Stimulated activated CD4-positive, alpha-beta T cell treated with anti-CD3 and anti-CD28 coated beads, Interleukin-2, amount 100 ng/mL, for 24 hours (primary cell): ENCODE results near the gene LAMP1.
"Not testable (repeated sequence)": the region's sequence is repeated elsewhere in the genome, so short reads cannot be mapped to it uniquely, and the experiment has no call there.

Experiments used
- DNase-seq, 2 donors: peaks; one replicate each; pipeline ENCODE4 v3.0.0-alpha.2; 2020

Gene LAMP1

DNA sequence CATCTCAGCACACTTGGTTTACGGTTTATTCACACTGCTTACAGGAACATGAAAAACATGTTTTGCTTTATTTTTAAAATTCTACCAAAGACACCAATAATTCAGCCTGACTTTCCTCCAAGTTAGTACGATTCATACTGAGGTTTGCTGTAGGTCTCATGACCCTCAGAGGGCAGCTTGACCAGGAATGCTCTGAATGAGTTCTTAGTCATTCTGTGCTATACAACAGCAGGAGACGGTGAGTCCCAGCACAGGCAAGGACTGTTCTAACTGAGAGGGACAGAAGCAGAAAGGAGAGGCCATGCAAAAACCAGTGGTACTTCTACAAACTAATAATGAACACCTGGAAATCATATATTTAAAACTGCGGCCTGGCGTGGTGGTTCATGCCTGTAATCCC is 60.5 kb downstream of the LAMP1 start:
- no peak for DNase-seq

DNA sequence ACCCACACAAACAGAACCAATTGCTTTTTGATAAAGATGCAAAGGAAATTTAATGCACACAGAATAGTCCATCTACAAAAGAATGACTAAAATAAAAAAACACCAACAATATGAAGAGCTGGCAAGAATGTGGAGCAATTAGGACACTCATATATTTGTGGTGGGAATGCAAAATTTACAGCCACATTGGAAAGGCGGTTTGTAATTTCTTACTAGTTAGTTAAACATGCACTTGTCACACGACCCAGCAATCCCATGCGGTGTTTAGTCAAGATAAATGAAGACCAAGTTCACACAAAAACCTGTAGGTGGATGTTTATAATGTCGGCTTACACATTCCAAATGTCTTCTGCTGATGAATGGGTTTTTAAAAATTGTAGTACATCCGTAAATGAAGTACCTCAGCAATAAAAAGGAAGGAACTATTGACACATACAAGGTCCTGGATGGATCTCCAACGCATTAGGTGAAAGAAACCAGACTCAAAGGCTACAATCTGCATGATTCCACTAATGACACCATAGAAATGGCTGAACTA is 61.7 kb downstream of the LAMP1 start:
- DNase-seq = no peak

DNA sequence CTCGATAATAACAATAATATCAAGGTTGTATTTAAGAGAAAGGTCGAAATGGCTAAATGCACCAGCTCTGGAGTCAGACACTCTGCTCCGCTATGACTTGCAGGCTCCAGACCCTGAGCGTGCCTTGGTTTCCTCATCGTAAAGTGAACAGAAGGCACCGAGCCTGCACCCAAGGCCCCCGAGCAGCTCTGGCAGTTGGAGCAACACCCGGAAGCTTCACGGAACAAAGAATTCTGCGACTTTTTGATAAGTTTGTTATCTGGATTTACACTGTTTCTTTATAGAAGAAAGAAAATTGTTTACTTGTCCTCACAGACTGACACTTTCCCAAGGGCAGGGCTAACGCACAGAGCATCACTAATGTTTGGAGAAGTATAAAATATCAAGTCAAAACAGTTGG is 62.5 kb downstream of the LAMP1 start:
- DNase-seq = no peak

DNA sequence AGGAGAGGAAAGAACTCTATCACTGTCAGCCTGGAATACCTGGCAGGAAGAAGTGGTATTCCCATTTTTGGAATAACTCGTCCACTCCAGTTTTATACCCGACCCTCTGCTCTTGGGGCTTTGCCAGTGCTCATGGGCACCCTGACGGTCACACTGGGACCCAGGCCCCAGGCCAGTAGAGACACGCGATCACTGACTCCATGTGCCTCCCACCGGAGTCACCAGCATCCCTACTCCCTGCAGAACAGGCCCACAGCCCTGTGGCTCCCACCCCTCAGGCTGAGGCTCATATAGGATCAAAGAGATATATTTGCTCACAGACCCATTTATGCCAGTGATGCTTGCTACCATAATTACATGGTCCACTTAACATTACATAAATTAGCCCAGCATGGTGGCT is 63.4 kb downstream of the LAMP1 start:
- DNase-seq = no peak

DNA sequence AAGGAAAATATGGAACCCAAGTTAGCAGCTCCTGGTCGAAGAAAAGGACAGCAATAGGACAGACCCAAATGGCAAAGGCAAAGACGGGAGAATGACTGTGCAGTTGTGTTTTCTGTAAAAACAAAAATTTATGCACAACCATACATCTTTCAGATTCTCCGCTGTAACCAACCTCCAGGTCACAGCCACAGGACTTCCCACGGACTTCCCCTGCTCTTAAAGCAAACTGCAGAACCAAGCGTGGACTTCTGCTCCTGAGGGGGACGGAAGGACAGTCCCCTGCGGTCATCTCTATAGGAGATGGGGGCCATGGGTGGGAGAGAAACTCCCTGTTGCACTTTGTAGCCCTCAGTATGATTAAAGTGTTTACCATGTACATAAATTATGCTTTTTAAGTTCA is 64.4 kb downstream of the LAMP1 start:
- DNase-seq = no peak

DNA sequence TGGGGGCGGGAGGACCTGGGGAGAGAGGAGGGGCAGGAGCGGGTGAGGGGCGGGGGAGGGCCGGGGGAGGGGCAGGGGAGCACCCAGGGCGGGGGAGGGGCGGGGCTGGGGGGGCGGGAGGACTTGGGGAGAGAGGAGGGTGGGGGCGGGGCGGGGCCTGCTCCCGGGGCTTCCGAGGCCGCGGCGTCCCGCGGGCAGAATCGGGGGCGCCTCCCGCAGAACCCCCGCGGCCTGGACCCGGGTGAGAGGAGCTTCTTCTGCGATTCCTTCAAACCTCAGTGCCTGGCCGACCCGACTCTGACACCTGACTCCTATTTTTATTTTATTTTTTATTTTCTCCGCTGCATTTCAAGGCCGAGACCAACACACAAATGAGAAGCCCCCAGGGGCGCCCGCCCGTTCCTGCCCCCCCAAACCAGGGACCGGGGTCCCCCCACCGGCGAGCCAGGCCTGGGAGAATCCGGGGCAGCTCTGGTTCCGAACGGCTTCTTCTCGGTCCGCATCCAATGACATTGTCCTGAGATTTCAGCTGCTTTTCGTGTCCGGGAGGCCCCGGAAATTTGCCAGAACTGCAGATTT is 67.4 kb downstream of the LAMP1 start:
- no peak for DNase-seq

DNA sequence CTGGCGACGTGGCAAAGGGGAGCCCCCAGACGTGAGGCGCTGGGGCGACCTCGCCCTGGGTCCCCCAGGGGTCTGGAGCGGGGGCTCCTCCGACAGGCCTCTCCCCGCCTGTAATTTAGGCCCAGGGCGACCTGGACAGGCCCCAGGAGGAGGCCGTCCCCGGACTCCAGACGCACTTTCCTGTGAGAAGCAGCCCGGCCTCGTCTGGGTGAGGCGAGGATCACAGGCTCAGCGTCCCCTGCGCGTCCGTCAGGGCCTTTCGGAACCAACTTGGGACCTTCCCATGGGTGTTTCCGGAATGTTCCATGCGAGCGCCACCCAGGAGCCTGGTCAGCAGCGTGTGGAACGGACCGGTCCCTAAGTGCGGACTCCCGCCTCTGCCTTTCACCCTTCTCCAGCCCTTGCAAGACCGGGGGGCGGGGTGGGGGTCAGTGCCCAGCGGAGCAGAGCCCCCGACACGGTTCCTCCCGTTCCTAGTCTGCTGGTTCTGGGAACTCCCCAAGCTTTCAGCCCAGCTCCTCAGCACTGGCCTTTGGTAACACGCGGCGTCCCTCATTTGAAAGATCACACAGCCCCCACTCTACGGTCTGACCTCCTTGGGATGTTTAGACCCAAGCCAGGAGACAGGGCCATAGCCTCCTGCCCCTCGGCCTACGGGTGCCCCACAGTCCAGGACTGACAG is 68.0 kb downstream of the LAMP1 start:
- no peak for DNase-seq

DNA sequence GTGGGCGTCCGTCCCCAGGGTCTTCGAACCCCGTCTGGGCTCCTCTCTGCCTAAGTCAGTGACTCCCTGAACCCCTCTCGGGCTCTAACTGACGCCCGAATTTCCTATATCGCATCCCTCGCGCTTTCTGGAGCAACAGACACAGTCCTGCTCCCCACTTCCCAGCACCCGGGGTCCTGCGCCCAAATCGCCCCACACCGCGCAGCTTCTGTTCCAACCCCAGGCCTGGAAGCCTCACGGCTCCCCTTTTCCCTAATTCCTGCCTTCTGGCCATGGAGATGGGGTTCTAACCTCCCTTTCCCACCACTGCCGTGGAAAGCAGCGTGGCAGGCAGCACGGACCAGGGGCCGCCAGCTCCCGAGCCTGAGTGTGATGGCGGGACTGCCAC is 68.5 kb downstream of the LAMP1 start:
- no peak for DNase-seq

DNA sequence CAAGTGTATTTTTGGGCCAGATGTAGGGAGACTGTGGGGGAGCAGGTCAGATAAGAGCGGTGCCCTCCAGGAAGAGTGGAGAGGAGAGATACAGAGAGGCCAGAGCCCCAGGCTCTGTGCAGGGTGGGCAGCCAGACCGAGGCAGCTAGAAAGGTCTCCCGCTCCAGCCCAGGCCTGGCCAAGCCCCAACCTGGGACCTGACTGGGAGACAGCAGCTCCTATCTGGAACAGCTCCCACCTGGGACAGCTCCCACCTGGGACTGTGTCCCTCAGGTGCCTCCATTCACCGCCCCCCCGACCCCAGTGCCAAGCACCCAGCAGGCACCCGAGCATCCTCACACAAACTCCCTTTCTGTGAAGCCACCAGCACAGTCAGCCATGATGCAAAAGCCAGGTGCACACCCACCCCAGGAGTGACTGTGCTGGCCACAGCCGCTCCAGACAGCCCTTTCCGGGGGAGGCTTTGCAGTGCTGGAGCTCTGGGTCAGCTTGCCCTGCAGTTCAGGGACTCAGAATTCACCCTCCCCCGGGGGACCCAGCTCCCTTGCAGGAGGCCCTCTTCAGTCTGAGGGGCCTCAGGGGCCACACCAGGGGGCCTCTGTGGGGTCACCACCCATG is 69.0 kb downstream of the LAMP1 start:
- DNase-seq = no peak

DNA sequence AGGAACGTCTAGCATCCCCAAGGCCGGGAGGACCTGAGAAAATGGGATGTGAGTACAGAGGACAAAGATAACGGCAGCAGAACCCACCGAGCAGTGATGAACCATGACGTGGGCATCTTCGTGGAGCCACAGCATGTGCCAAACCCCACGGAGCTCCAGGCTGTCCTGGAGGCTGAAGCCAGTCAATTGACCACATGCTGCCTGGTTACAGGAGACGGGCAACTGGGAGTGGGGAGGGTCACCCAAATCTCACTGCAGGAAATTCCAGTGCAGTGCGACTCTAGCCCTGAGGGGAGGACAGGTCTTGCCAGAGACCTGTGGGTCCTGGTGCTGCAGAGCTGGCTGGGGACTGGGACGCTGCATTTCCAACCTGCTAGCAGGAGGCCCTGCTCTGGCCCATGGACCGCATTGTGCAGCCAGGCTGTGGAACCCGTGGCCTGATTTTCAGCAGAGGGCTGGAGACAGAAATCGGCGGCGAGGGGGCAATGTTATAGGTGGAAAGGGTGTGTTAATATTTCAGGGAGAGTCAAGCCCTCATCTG is 70.1 kb downstream of the LAMP1 start:
- DNase-seq = no peak

DNA sequence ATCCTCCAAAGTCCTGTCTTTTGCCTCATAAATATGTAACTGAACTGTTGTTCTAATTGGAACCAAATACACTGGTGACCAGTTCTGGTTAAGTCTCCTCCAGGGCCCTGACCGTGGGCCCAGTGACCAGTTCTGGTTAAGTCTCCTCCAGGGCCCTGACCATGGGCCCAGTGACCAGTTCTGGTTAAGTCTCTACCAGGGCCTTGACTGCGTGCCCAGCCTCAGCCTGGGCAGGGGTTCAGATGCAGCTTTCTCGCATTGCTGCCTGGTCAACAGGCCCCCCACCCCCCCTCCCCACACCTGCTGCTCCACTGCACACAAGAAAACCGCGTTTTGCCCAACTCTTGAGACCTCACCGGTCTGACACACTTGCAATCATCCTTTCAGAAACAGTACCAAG is 70.7 kb downstream of the LAMP1 start:
- no peak for DNase-seq

DNA sequence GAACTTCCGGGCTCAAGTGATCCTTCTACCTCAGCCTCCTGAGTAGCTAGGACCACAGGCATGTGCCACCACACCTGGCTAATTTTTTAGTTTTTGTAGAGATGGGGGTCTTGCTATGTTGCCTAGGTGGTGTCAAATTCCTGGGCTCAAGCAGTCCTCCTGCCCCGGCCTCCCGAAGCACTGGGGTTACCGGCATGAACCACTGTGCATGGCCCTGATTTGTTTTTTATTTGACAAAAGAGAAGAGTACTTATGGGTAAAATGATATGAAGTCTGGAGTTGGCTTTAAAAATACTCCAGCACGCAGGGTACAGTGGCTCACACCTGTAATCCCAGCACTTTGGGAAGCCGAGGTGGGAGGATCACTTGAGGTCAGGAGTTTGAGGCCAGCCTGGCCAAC is 71.3 kb downstream of the LAMP1 start:
- DNase-seq = not testable (repeated sequence)

DNA sequence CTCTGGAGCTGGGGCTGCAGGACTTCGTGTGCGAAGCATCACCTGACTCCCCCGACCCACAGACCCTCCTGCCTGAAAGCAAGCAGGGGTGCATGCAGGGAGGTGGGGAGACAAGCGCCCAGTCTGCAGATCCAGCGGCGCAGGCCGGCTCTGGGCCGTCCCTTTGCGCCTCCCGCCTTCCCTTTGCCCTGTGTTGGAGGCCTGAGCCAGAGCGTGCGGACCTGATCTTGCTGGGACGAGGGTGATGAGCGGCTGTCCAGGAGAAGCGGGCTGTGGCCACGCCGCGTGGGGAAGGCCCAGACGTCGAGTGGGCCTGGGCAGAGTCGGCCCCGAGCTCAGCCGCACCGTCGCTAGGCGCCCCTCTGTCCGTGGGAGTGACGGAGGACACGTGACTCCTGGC is 72.2 kb downstream of the LAMP1 start:
- no peak for DNase-seq

DNA sequence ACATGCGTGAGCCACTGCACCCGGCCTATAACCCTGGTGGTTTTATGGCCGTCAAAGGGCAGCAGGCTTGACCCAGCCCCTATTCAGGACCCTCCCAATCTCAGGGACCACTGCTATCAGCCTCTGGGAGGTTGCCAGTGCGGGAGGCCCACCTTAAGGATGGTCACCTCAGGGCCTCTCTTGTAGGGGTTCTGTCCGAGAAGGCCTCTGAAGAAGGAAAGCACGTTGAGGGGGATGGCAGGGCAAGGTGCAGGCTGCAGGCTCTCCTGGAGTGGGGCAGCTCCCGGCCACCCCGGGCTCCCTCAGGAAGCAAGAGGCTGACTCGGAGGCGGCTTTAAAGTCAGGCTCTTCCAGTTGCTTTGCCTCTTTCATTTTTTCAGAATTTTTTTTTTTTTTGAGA is 72.8 kb downstream of the LAMP1 start:
- DNase-seq = no peak

DNA sequence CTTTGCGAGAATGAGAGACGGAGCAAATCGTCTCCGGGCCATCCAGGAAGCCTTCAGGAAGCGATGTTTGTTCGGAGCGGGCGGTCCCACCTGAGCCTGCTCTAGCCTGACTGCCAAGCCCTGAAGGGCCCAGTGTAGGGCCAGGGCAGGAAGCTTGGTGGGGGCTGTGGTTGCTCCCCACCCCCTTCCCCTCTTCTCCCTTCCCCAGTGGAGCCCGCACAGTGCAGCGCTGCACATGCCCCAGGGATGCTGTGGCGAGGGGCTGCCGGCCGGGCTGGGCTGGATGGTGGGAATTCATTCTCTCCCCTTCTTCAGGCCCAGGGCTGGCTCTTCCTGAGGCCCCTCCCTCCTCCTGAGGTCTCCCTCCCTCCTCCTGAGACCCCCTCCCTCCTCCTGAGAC is 74.0 kb downstream of the LAMP1 start:
- no peak for DNase-seq

DNA sequence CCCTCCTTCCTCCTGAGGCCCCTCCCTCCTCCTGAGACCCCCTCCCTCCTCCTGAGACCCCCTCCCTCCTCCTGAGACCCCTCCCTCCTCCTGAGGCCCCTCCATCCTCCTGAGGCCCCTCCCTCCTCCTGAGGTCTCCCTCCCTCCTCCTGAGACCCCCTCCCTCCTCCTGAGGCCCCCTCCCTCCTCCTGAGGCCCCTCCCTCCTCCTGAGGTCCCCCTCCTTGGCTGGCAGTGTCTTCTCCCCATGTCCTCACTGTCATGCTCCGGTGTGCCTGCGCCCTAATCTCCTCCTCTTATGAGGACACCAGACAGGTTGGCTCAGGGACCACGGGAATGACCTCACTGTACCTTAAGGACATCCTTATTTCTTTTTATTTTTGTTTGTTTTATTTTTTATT is 74.7 kb downstream of the LAMP1 start:
- DNase-seq = not testable (repeated sequence)
